EL (cell line): Measurements from ENCODE around the gene FAM90A1.
"Not testable (repeated sequence)": the region's sequence is repeated elsewhere in the genome, so short reads cannot be mapped to it uniquely, and the experiment has no call there.

Experiments
- DNase-seq: peaks from one replicate; pipeline ENCODE4 v3.0.0-alpha.2; 2016

FAM90A1 gene

GRCh38 chr12:8233300-8233855, 6.0 kb upstream of the FAM90A1 start:
- DNase-seq = not testable (repeated sequence)

GRCh38 chr12:8231666-8232608, 4.5 kb upstream of the FAM90A1 start:
- DNase-seq = peak; percentile 86

GRCh38 chr12:8231049-8231448, 3.6 kb upstream of the FAM90A1 start:
- DNase-seq = not testable (repeated sequence)

- DNase-seq = not testable (repeated sequence)
Measured at GRCh38 chr12:8229486-8229885, 2.1 kb upstream of the FAM90A1 start.

GRCh38 chr12:8228607-8229006, 1.2 kb upstream of the FAM90A1 start:
- not testable (repeated sequence) for DNase-seq

GRCh38 chr12:8227732-8228077, 287 bp upstream of the FAM90A1 start:
- not testable (repeated sequence) for DNase-seq

GRCh38 chr12:8226355-8226754, 1.1 kb downstream of the FAM90A1 start:
- no peak for DNase-seq

GRCh38 chr12:8224782-8225181, 2.6 kb downstream of the FAM90A1 start:
- DNase-seq = not testable (repeated sequence)

- not testable (repeated sequence) for DNase-seq
Measured at GRCh38 chr12:8223646-8224045, 3.8 kb downstream of the FAM90A1 start.

GRCh38 chr12:8222303-8222702, 5.1 kb downstream of the FAM90A1 start:
- not testable (repeated sequence) for DNase-seq

GRCh38 chr12:8221844-8222243, 5.6 kb downstream of the FAM90A1 start:
- not testable (repeated sequence) for DNase-seq

GRCh38 chr12:8221375-8221774, 6.0 kb downstream of the FAM90A1 start:
- DNase-seq = not testable (repeated sequence)

GRCh38 chr12:8218711-8219382, 8.6 kb downstream of the FAM90A1 start:
- DNase-seq = not testable (repeated sequence)

- peak; percentile 85 for DNase-seq
Measured at GRCh38 chr12:8197685-8198308, 29.6 kb downstream of the FAM90A1 start.

- not testable (repeated sequence) for DNase-seq
Measured at GRCh38 chr12:8188088-8188487, 39.3 kb downstream of the FAM90A1 start.

GRCh38 chr12:8184206-8184605, 43.2 kb downstream of the FAM90A1 start:
- DNase-seq = not testable (repeated sequence)

GRCh38 chr12:8183346-8183745, 44.1 kb downstream of the FAM90A1 start:
- not testable (repeated sequence) for DNase-seq

GRCh38 chr12:8182923-8183322, 44.5 kb downstream of the FAM90A1 start:
- not testable (repeated sequence) for DNase-seq

- DNase-seq = not testable (repeated sequence)
Measured at GRCh38 chr12:8181271-8181670, 46.1 kb downstream of the FAM90A1 start.

GRCh38 chr12:8179989-8180585, 47.3 kb downstream of the FAM90A1 start:
- peak; percentile 60 for DNase-seq

GRCh38 chr12:8172911-8173310, 54.5 kb downstream of the FAM90A1 start:
- DNase-seq = not testable (repeated sequence)
